B cell (primary cell): ENCODE data around the gene MAGEC3. TPM values are rescaled to one million over a fixed set of nuclear protein-coding genes. Genes with fewer than 3 reads are reported as not detected.

Experiments
- ATAC-seq: fragments of 200-7000 bp; cut with Tn5 transposase; one replicate; pipeline ENCODE4 v1.10.0; 2021; ENCODE audit warnings: low read depth, mild to moderate bottlenecking, moderate number of reproducible peaks, moderate library complexity
- CTCF ChIA-PET: fragments of 350-600 bp; sonication (Branson Sonifier 250); formaldehyde crosslinking; loops from one replicate; lab custom pipeline; 2021; ENCODE audit warnings: antibody characterized with exemption, inconsistent platforms; lab: Charles Lee
- POLR2A ChIA-PET: fragments of 350-600 bp; sonication (Branson Sonifier 250); formaldehyde crosslinking; loops from one replicate; lab custom pipeline; 2021; ENCODE audit warnings: antibody characterized with exemption; lab: Charles Lee
- DNase-seq: peaks from one replicate; pipeline ENCODE4 v3.0.0; 2013
- H2AFZ ChIP-seq: 2 replicates; pipeline ENCODE4 v1.6.1; 2012; ENCODE audit warnings: mild to moderate bottlenecking, low read depth, low read length; ENCODE audit not compliant: insufficient read depth, poor library complexity, severe bottlenecking
- H3K27ac ChIP-seq, 2 donors: 1 replicate in 1 of 2; 2 replicates in 1 of 2; pipeline ENCODE4 v1.5.1; 2012 to 2013; ENCODE audit warnings: low read length in 2 of 2, mild to moderate bottlenecking in 2 of 2, moderate library complexity in 1 of 2
- H3K27me3 ChIP-seq, 4 experiments: fragments of 200-600 bp in 1 of 4; sonication (generic) in 1 of 4; replicated peaks in 1 of 4; 1 replicate in 2 of 4; 2 replicates in 2 of 4; pipeline versions ENCODE4 v1.6.1 to v1.7.0; 2013 to 2016; ENCODE audit warnings: low read length in 3 of 4, mild to moderate bottlenecking in 2 of 4, mixed read lengths in 1 of 4, moderate library complexity in 1 of 4; ENCODE audit not compliant: insufficient read depth in 4 of 4, control insufficient read depth in 3 of 4; ENCODE audit errors: control extremely low read depth in 1 of 4
- H3K36me3 ChIP-seq, 2 experiments: replicated peaks in 1 of 2; 1 replicate in 1 of 2; 2 replicates in 1 of 2; pipeline versions ENCODE4 v1.6.1 to v1.7.1; 2013; ENCODE audit warnings: low read length in 1 of 2; ENCODE audit not compliant: insufficient read depth in 2 of 2, control insufficient read depth in 1 of 2; ENCODE audit errors: control extremely low read depth in 1 of 2, extremely low read depth in 1 of 2
- H3K4me1 ChIP-seq, 2 donors: fragments of 200-600 bp in 1 of 2; sonication (generic) in 1 of 2; 1 replicate in 1 of 2; 2 replicates in 1 of 2; pipeline versions ENCODE4 v1.5.1 to v1.6.1; 2013 to 2017; ENCODE audit warnings: low read length in 2 of 2; ENCODE audit not compliant: control insufficient read depth in 2 of 2, insufficient read depth in 2 of 2
- H3K4me2 ChIP-seq: replicated peaks from 2 replicates; pipeline ENCODE3; 2012; ENCODE audit warnings: mild to moderate bottlenecking, low read depth, low read length; ENCODE audit not compliant: poor library complexity, severe bottlenecking
- H3K4me3 ChIP-seq, 5 experiments: fragments of 200-600 bp in 1 of 5; sonication (generic) in 1 of 5; 1 replicate in 3 of 5; 2 replicates in 2 of 5; pipeline versions ENCODE4 v1.5.1 to v1.7.0; 2011 to 2016; ENCODE audit warnings: low read length in 4 of 5, mild to moderate bottlenecking in 4 of 5, low read depth in 2 of 5, control low read depth in 1 of 5, moderate library complexity in 1 of 5; ENCODE audit not compliant: insufficient read depth in 1 of 5; ENCODE audit errors: control extremely low read depth in 1 of 5, extremely low read depth in 1 of 5
- H3K79me2 ChIP-seq: fragments of 200-600 bp; sonication (generic); one replicate; pipeline ENCODE4 v1.6.0; 2016; ENCODE audit warnings: low read length; ENCODE audit not compliant: control insufficient read depth, insufficient read depth
- H3K9ac ChIP-seq: fragments of 200-600 bp; sonication (generic); 2 replicates; pipeline ENCODE4 v1.6.1; 2017; ENCODE audit warnings: mild to moderate bottlenecking, low read length, moderate library complexity
- H3K9me3 ChIP-seq, 3 donors: one replicate each; pipeline versions ENCODE4 v1.6.1 to v1.7.1; 2013; ENCODE audit warnings: low read length in 2 of 3; ENCODE audit not compliant: control insufficient read depth in 2 of 3, insufficient read depth in 1 of 3; ENCODE audit errors: control extremely low read depth in 1 of 3
- H4K20me1 ChIP-seq: 2 replicates; pipeline ENCODE4 v1.6.0; 2012; ENCODE audit warnings: mild to moderate bottlenecking, low read length; ENCODE audit not compliant: insufficient read depth, control insufficient read depth, poor library complexity, severe bottlenecking
- H3K27ac Mint-ChIP-seq: one replicate; pipeline ENCODE4 v1.8.0; 2021; ENCODE audit warnings: mixed read lengths
- H3K27me3 Mint-ChIP-seq: one replicate; pipeline ENCODE4 v1.8.0; 2021; ENCODE audit warnings: mixed read lengths
- H3K4me1 Mint-ChIP-seq: one replicate; pipeline ENCODE4 v1.8.0; 2021; ENCODE audit warnings: mixed read lengths
- H3K4me3 Mint-ChIP-seq: one replicate; pipeline ENCODE4 v1.8.0; 2021; ENCODE audit warnings: mixed read lengths
- H3K9me3 Mint-ChIP-seq: one replicate; pipeline ENCODE4 v1.8.0; 2022; ENCODE audit warnings: mixed read lengths; ENCODE audit not compliant: insufficient read depth
- EZH2 ChIP-seq: IDR thresholded peaks from 2 replicates; pipeline ENCODE4 v1.6.1; 2012; ENCODE audit warnings: borderline replicate concordance, low read depth, mild to moderate bottlenecking, moderate library complexity, low read length; ENCODE audit not compliant: insufficient read depth, poor library complexity, severe bottlenecking
- WGBS: methylation state at CpG from one replicate; pipeline ENCODE4 v1.1.5; 2013; ENCODE audit warnings: missing lambda C conversion rate; ENCODE audit not compliant: insufficient coverage; 5-methylcytosine and 5-hydroxymethylcytosine counted together
- intact Hi-C: fragments of 100-400 bp; cut with micrococcal nuclease; formaldehyde crosslinking; loops from one replicate; pipeline ENCODE4 v1.10.0; 2022
- polyA plus RNA-seq: library from polyadenylated mRNA; depleted of rRNA; stranded (reverse); fragments of >200 nt; gene quantifications from 2 replicates; pipeline ENCODE4 v1.2.3, GENCODE V29; 2012
- total RNA-seq, 2 donors: library from RNA; stranded (reverse); fragments of 120-200 nt in 1 of 2; gene quantifications; 1 replicate in 1 of 2; 2 replicates in 1 of 2; pipeline versions ENCODE4 v1.2.3 to v1.2.4, GENCODE V29; 2013 to 2022
- TF ChIP-seq, protein P1 (sequence below): fragments of 200-600 bp; IDR thresholded peaks from one replicate; pipeline ENCODE4 v1.8.0; 2022; ENCODE audit warnings: antibody characterized with exemption, mild to moderate bottlenecking

Gene MAGEC3
- total and polyA plus RNA-seq, 2 donors (not counting 1 experiment from before 2014, with no cell fraction given) = not detected

DNA sequence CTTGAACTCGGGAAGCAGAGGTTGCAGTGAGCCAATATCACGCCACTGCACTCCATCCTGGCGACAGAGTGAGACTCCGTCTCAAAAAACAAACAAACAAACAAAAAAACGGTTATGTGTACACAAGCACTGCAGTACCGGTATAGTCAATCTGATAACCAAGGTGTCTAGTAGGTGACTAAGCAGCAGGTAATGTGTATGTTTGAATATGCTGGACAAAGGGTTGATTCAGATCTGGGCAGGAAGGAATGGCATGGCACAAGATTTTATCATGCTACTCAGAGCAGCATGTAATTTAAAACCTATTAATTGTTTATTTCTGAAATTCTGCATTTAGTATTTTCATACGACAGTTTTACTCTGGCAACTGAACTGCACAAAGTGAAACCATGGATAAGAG, 107.3 kb downstream of the MAGEC3 start:
- POLR2A ChIA-PET = no interaction called here
- Mint-ChIP-seq H3K27ac (no peak overlapping the region), H3K27me3 (no peaks in the 10 kb centered on the region), H3K9me3 (no peaks in the 10 kb centered on the region), H3K4me3 (no peak overlapping the region), H3K4me1 (no peaks in the 10 kb centered on the region)
- Histone ChIP-seq H3K36me3 (no peaks in the 10 kb centered on the region), H3K4me1 (no peaks in the 10 kb centered on the region), H3K27me3 (no peaks in the 10 kb centered on the region), H3K9ac (no peak overlapping the region), H3K4me2 (no peak overlapping the region), H3K4me3 (no peak overlapping the region), H4K20me1 (no peaks in the 10 kb centered on the region), H2AFZ (no peak overlapping the region), H3K27ac (no peak overlapping the region), H3K79me2 (no peaks in the 10 kb centered on the region), H3K9me3 (no peaks in the 10 kb centered on the region)
- WGBS = no CpG with 5 or more reads among the region's 7 CpGs
- DNase-seq (no peak), ATAC-seq (no peak)
- intact Hi-C loops = no loop called here
- TF ChIP-seq, protein P1, sequence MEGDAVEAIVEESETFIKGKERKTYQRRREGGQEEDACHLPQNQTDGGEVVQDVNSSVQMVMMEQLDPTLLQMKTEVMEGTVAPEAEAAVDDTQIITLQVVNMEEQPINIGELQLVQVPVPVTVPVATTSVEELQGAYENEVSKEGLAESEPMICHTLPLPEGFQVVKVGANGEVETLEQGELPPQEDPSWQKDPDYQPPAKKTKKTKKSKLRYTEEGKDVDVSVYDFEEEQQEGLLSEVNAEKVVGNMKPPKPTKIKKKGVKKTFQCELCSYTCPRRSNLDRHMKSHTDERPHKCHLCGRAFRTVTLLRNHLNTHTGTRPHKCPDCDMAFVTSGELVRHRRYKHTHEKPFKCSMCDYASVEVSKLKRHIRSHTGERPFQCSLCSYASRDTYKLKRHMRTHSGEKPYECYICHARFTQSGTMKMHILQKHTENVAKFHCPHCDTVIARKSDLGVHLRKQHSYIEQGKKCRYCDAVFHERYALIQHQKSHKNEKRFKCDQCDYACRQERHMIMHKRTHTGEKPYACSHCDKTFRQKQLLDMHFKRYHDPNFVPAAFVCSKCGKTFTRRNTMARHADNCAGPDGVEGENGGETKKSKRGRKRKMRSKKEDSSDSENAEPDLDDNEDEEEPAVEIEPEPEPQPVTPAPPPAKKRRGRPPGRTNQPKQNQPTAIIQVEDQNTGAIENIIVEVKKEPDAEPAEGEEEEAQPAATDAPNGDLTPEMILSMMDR = no peak
- TF ChIP-seq EZH2 = no peak
- CTCF ChIA-PET = no interaction called here

DNA sequence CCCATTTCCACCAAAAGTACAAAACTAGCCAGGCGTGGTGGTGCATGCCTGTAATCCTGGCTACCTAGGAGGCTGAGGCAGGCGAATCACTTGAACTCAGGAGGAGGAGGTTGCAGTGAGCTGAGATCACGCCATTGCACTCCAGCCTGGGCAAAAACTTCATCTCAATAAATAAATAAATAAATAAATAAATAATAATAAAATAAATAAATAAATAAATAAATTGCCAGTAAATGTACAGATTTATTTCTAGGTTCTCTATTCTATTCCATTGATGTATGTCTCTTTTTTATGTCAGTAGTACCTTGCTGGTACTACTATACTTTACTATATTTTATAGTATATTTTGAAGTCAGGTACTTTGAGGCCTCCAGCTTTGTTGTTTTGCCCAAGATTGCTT, 109.2 kb downstream of the MAGEC3 start:
- Histone ChIP-seq H3K9ac (no peak overlapping the region), H4K20me1 (no peaks in the 10 kb centered on the region), H3K4me1 (no peaks in the 10 kb centered on the region), H3K36me3 (no peaks in the 10 kb centered on the region), H2AFZ (no peak overlapping the region), H3K27ac (no peak overlapping the region), H3K27me3 (no peaks in the 10 kb centered on the region), H3K4me2 (no peak overlapping the region), H3K4me3 (no peak overlapping the region), H3K79me2 (no peaks in the 10 kb centered on the region), H3K9me3 (peaks cover 0 to 5% (median 0%) of the 10 kb centered on the region in 3 donors)
- H3K9me3 Mint-ChIP-seq = no peaks in the 10 kb centered on the region
- no peaks in the 10 kb centered on the region for H3K27me3 Mint-ChIP-seq
- POLR2A ChIA-PET = no interaction called here
- WGBS = no CpG with 5 or more reads among the region's 3 CpGs
- DNase-seq (no peak), ATAC-seq (no peak)
- intact Hi-C loops = no loop called here
- CTCF ChIA-PET = no interaction called here
- H3K4me1 Mint-ChIP-seq = no peaks in the 10 kb centered on the region
- TF ChIP-seq, protein P1 = no peak
- no peak for TF ChIP-seq EZH2
- H3K4me3 Mint-ChIP-seq = no peak overlapping the region
- no peak overlapping the region for H3K27ac Mint-ChIP-seq

Other genes starting within 250 kb of the MAGEC3 start
- gene SPANXA2, start 248.6 kb upstream of the MAGEC3 start, total RNA-seq = not detected in 2 replicates
- not detected in 2 replicates for gene SPANXA2, start 248.6 kb upstream of the MAGEC3 start, polyA plus RNA-seq
- gene SPANXD, start 139.6 kb upstream of the MAGEC3 start, total RNA-seq = not detected in 2 replicates
- gene SPANXD, start 139.6 kb upstream of the MAGEC3 start, polyA plus RNA-seq = not detected in 2 replicates
- not detected in 2 replicates for gene MAGEC1, start 65.6 kb downstream of the MAGEC3 start, total RNA-seq
- gene MAGEC1, start 65.6 kb downstream of the MAGEC3 start, polyA plus RNA-seq = not detected in 2 replicates